IPS DF 6.9 (cell line): ENCODE results near the gene ASAP2.

Experiments
- DNase-seq: peaks from one replicate; pipeline ENCODE4 v3.0.0-alpha.2; 2013; ENCODE audit warnings: low read depth, low spot score
- H3K27ac ChIP-seq: one replicate; pipeline ENCODE4 v1.5.1; 2013; ENCODE audit warnings: low read length, control low read depth
- H3K27me3 ChIP-seq: 2 replicates; pipeline ENCODE4 v1.6.1; 2013; ENCODE audit warnings: mild to moderate bottlenecking, low read length; ENCODE audit not compliant: control insufficient read depth, insufficient read depth
- H3K36me3 ChIP-seq: 2 replicates; pipeline ENCODE4 v1.6.1; 2013; ENCODE audit warnings: low read length; ENCODE audit not compliant: control insufficient read depth, insufficient read depth
- H3K4me1 ChIP-seq: 2 replicates; pipeline ENCODE4 v1.6.1; 2013; ENCODE audit warnings: low read length; ENCODE audit not compliant: control insufficient read depth, insufficient read depth
- H3K4me3 ChIP-seq: 2 replicates; pipeline ENCODE4 v1.5.1; 2013; ENCODE audit warnings: mild to moderate bottlenecking, low read length
- H3K9me3 ChIP-seq: 2 replicates; pipeline ENCODE4 v1.6.1; 2013; ENCODE audit warnings: low read length, inconsistent platforms; ENCODE audit not compliant: control insufficient read depth, insufficient read depth
- WGBS: extraction: QIAGEN DNeasy Blood & Tissue Kit; methylation state at CpG from one replicate; pipeline ENCODE4 v1.1.7; 2013; ENCODE audit warnings: mixed read lengths, missing lambda C conversion rate; ENCODE audit not compliant: insufficient read length, insufficient coverage; 5-methylcytosine and 5-hydroxymethylcytosine counted together

Gene ASAP2

DNA sequence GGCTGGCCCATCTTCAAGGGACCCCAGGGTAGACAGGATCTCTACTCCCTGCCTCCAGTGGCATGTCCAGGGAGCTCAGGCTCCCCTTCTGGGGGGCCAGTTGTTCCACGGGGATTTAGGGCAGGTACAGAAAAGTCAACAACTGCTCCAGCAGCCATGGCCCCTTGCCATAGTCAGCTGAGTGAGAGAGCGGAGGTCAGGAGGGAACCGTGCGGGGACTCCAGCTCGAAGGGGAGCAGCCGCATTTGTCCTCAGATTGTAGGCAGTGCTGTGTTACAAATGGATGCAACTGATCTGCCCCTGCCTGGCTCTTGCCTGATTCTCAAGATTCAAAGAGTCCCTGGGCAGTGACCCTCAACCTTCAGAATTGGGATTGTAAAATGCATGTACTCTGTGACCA is 166.9 kb downstream of the ASAP2 start:
- Histone ChIP-seq H3K4me1 (peaks cover 2% of the 10 kb centered on the region; the same call in 1 of the 2 replicates), H3K36me3 (no peaks in the 10 kb centered on the region), H3K4me3 (no peak overlapping the region), H3K9me3 (no peaks in the 10 kb centered on the region), H3K27me3 (no peaks in the 10 kb centered on the region), H3K27ac (no peak overlapping the region)
- DNase-seq, result no peak
- WGBS, result no CpG with 5 or more reads among the region's 6 CpGs

GRCh38 chr2:9374071-9374730 is 167.6 kb downstream of the ASAP2 start:
- whole genome bisulfite sequencing, result no CpG with 5 or more reads among the region's 18 CpGs
- Histone ChIP-seq H3K27me3 (no peaks in the 10 kb centered on the region), H3K4me1 (peaks cover 4% of the 10 kb centered on the region), H3K27ac (no peak overlapping the region), H3K4me3 (no peak overlapping the region), H3K36me3 (no peaks in the 10 kb centered on the region), H3K9me3 (no peaks in the 10 kb centered on the region)
- DNase-seq, result no peak

- Histone ChIP-seq H3K9me3 (no peaks in the 10 kb centered on the region), H3K36me3 (no peaks in the 10 kb centered on the region), H3K4me3 (no peak overlapping the region), H3K27ac (no peak overlapping the region), H3K27me3 (no peaks in the 10 kb centered on the region), H3K4me1 (peaks cover 4% of the 10 kb centered on the region)
- no CpG with 5 or more reads among the region's 4 CpGs for WGBS
- no peak for DNase-seq
These were observed 169.3 kb downstream of the ASAP2 start for GRCh38 chr2:9375857-9376428.

DNA sequence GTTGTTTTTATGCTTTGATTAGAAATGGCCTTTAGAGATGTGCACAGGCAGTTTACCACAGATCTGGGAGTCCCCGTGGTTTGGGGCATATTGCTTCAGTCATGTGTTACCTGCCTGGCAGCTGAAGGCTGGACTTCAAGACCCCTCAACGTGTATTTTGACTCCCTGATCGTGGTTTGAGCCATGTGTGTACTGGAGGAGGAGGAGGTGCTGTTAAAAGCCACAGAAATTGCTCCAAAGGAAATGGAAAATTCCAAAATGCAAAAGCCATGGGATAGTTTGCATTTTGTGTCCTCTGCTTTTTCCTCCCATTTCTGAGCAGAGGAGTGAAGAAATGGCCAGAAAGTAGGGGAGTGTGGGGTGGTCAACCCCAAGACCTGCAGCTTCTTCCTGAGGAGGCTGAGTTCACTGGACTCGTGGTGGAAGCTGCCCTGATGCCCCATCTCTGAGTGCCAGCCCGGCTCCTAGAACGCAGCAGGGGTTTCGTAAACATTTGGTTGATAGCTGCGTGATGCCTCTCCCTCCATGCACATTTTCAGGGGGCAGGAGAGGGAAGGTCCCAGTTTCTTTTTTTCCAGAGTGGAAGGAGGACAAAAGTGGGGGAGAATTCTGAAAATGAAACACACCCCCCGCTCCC is 171.0 kb downstream of the ASAP2 start:
- peaks cover 4% of the 10 kb centered on the region for H3K4me1 ChIP-seq
- no peaks in the 10 kb centered on the region for H3K27me3 ChIP-seq
- no peaks in the 10 kb centered on the region for H3K36me3 ChIP-seq
- no peak overlapping the region for H3K4me3 ChIP-seq
- no peak for DNase-seq
- no CpG with 5 or more reads among the region's 9 CpGs for WGBS
- H3K9me3 ChIP-seq, result no peaks in the 10 kb centered on the region
- no peak overlapping the region for H3K27ac ChIP-seq

DNA sequence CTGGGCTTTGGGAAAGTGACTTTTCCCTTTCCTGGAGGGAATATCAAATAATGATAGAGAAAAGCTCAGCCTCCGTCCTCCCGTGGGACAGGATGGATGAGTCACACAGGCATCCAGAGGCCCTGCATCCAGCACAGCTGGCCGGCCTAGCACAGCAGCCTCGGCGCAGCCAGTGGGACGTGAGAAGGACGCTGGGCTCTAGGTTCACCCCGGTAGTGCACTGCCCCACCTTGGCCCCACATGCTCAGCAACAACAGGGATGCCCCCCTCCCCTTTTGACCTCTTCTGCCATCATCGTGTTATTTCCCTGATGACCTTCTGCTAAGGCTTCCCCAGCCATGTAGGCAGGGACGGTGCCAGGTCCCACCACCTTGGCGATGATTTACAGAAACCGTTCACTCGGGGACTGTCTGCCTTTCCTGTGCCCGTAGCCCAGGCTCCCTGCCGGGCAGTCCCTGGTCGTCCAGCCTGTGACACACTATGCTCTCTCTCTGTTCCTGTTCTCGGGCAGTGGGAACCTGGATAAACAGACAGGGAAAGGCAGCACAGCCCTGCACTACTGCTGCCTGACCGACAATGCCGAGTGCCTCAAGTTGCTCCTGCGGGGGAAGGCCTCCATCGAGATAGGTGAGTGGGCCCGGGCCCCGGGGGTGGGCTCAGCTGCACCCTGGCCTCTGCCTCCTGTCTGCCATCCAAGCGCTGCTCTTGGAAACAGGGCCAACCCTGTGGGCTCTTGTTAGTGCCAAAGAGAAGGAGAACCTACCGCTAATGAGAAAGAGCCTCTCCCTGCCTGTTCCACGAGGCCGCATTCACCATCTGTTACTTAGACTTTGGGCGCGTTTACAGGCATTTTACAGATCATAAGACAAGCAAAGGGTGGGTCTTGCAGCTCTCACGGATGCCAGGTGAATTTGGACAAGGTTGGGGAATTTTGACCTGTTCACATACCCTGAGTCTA is 172.1 kb downstream of the ASAP2 start:
- no peak for DNase-seq
- H3K27ac ChIP-seq, result no peak overlapping the region
- no peak overlapping the region for H3K4me3 ChIP-seq
- H3K36me3 ChIP-seq, result no peaks in the 10 kb centered on the region
- H3K27me3 ChIP-seq, result no peaks in the 10 kb centered on the region
- no CpG with 5 or more reads among the region's 30 CpGs for WGBS
- peaks cover 4% of the 10 kb centered on the region for H3K4me1 ChIP-seq
- H3K9me3 ChIP-seq, result no peaks in the 10 kb centered on the region

GRCh38 chr2:9379391-9379755 is 172.8 kb downstream of the ASAP2 start:
- no peaks in the 10 kb centered on the region for H3K36me3 ChIP-seq
- WGBS, result no CpG with 5 or more reads among the region's 5 CpGs
- peaks cover 4% of the 10 kb centered on the region for H3K4me1 ChIP-seq
- no peak overlapping the region for H3K4me3 ChIP-seq
- no peak overlapping the region for H3K27ac ChIP-seq
- no peaks in the 10 kb centered on the region for H3K27me3 ChIP-seq
- no peak for DNase-seq
- no peaks in the 10 kb centered on the region for H3K9me3 ChIP-seq

GRCh38 chr2:9380702-9381628 is 174.4 kb downstream of the ASAP2 start:
- Histone ChIP-seq H3K4me3 (no peak overlapping the region), H3K4me1 (peaks cover 4% of the 10 kb centered on the region)
- no CpG with 5 or more reads among the region's 18 CpGs for WGBS

GRCh38 chr2:9382604-9383235 is 176.1 kb downstream of the ASAP2 start:
- no peaks in the 10 kb centered on the region for H3K36me3 ChIP-seq
- no CpG with 5 or more reads among the region's 6 CpGs for WGBS
- no peak overlapping the region for H3K4me3 ChIP-seq
- no peaks in the 10 kb centered on the region for H3K9me3 ChIP-seq
- H3K27ac ChIP-seq, result no peak overlapping the region
- H3K27me3 ChIP-seq, result no peaks in the 10 kb centered on the region
- no peak for DNase-seq
- H3K4me1 ChIP-seq, result peaks cover 4% of the 10 kb centered on the region

More at GRCh38 chr2:9380702-9381628, 174.4 kb downstream of the ASAP2 start:
- H3K36me3 ChIP-seq, result no peaks in the 10 kb centered on the region
- no peak for DNase-seq
- no peaks in the 10 kb centered on the region for H3K9me3 ChIP-seq
- no peak overlapping the region for H3K27ac ChIP-seq
- no peaks in the 10 kb centered on the region for H3K27me3 ChIP-seq

GRCh38 chr2:9384521-9384920 is 177.9 kb downstream of the ASAP2 start:
- H3K4me1 ChIP-seq, result no peaks in the 10 kb centered on the region
- H3K27me3 ChIP-seq, result no peaks in the 10 kb centered on the region
- no peak overlapping the region for H3K27ac ChIP-seq
- WGBS, result no CpG with 5 or more reads among the region's 4 CpGs
- no peak overlapping the region for H3K4me3 ChIP-seq
- peaks cover 3% of the 10 kb centered on the region; the same call in 1 of the 2 replicates for H3K36me3 ChIP-seq
- no peak for DNase-seq
- no peaks in the 10 kb centered on the region for H3K9me3 ChIP-seq
